ENCODE data around the gene DLGAP4.

DLGAP4 gene

DNA sequence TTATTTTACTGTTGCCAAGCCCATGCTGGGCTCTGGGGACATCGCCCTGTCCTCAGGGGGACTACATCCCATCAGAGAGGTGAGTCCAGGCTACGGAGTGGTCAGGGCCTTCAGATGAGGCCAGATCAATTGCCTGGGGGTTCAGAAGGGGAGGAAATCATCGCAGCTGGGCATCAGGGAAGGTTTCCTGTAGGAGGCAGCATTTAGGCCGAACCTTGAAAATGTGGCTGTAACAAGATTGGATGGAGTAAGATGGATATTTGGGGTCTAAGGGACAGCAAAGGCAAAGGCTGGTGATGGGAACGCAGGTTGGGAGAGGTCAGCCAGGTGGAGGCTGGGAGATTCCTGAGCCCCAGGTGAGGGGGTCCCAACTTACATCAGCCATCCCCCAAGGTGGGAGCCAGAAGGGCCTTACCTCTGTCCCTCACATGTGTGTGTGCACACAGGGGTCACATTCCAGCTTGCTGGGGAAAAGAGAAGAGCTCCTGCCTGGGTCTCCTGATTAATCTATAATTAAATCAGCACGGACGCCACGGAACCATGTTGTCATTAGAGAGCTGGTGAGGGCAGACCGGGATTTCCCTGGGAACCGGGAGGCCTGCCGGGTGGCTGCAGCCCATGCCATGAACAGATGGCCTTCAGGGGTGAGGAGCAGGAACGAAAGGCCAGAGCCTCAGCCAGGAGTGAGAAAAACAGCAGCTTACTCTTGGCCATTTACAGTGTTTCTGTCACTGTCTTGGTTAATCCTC lies 30.5 kb upstream of the DLGAP4 start:
- DNase-seq: no peak

DNA sequence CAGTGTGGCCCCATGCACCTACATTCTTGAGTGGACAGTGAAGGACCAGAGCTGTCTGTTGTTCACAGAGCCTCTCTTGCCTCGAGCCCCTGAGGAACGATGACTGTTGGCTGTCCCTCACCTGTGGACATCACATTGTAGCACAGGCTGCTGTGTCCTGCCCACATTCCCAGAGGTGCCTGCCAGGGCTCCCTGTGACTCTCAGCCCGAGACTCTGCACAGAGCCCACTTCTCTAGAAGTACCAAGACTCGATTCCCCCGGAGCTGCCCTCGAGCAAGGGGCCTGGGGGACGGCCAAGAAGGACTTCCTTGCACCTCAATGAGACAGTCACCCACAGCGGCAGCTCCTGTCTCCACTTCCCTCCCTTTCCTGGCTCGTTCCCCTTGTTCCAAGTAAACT lies 28.6 kb upstream of the DLGAP4 start:
- no peak for DNase-seq

GRCh38 chr20:36279362-36279761 lies 26.8 kb upstream of the DLGAP4 start:
- no peak for DNase-seq

DNA sequence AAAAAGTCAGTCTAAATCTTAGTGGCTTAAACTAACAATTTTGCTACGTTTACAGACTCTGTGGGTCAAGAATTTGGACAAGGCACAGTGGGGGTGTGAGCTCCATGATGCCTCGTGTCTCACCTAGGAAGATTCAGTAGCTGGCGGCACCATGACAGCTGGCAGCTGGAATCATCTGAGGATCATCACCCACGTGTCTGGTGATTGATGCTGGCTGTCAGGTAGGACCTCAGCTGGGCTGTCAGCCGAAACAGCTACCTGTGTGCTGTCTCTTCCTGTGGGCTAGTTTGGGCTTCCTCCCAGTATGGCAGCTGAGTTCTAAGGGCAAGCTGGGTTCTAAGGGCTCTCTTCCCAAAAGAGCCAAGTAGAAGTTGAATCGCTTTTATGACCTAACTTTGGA lies 26.4 kb upstream of the DLGAP4 start:
- DNase-seq: no peak

- DNase-seq: no peak
Measured at GRCh38 chr20:36281785-36282380, 24.3 kb upstream of the DLGAP4 start.

DNA sequence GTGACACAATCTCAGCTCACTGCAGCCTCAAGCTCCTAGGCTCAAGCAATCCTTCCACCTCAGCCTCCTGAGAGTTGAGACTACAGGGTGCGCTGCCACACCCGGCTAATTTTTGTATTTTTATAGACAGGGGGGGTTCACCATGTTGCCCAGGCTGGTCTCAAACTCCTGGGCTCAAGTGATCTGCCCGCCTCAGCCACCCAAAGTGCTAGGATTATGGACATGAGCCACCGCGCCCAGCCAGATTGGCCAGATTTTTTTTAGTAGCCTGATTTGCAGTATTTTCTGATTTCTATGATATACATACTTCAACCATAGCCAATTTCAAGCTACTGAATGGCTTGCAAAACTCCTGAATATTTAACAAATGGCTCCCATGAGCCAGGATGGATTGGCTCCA lies 21.4 kb upstream of the DLGAP4 start:
- DNase-seq: no peak

- DNase-seq: no peak
Measured at GRCh38 chr20:36285746-36286447, 20.2 kb upstream of the DLGAP4 start.

- DNase-seq: no peak
Measured at GRCh38 chr20:36297656-36298055, 8.5 kb upstream of the DLGAP4 start.

DNA sequence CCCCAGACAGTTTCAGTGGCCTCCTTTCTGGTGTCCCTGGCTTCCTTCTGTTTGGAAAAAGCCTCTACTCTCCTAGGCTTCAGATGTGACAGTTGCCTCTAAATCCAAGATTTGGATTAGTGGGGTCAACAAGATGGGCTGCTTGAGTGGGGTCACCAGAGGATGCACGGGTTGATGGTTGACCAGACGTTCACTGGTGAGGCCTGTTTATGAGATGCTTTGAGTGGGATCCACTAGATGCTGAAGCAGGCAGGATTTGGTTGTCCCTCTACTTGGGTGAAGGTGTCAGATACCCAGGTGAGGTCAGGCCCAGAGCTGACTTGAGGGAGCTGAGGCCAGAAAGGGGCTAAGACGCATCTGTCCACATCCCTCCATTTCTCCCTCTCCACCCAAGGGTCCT lies 8.1 kb upstream of the DLGAP4 start:
- no peak for DNase-seq

- DNase-seq: no peak
Measured at GRCh38 chr20:36298795-36299339, 7.3 kb upstream of the DLGAP4 start.

DNA sequence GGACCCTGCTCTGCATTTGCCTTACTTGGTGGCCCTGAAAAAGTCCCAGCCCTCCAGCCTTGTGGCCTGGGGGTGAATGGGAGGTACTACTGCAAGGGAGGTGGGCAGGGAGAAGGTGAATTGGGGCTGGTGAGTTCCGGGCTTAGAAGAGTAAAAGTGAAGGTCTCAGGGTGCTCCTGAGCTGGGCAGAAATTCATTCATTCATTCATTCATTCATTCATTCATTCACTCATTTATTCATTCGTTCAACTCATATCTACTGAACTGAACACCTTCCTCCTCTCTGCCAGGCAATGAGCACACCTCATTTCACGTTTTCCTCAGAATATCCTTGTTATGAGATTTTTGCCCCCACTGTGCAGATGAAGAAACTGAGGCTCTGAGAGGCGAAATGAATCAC lies 6.7 kb upstream of the DLGAP4 start:
- no peak for DNase-seq

GRCh38 chr20:36301359-36302119 lies 4.6 kb upstream of the DLGAP4 start:
- DNase-seq: no peak

DNA sequence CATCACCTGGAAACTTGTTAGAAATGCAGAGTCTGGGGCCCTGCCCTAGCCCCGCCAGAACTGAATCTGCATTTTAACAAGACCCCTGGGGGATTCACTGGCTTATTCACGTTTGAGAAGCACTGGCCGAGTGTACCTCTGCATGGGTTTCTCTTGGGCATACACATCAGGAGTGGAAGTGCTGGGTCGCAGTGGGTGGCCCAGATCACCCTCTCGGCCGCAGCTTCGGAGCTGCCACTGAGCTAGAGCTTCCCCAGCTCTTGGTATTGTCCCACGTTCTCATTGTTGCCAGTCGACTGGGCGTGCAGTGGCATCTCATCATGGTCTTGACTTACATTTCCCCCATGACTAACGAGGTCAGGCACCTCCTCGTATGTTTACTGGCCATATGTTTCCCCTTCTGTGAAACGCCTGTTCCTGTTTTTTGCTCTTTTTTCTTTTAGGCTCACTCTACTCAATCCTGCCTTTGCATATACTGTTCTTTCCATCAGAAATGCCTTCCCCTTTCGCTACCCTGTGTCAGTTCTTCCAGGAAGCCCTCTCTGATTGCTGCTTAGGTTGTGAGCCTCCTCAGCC lies 3.0 kb upstream of the DLGAP4 start:
- DNase-seq: no peak

DNA sequence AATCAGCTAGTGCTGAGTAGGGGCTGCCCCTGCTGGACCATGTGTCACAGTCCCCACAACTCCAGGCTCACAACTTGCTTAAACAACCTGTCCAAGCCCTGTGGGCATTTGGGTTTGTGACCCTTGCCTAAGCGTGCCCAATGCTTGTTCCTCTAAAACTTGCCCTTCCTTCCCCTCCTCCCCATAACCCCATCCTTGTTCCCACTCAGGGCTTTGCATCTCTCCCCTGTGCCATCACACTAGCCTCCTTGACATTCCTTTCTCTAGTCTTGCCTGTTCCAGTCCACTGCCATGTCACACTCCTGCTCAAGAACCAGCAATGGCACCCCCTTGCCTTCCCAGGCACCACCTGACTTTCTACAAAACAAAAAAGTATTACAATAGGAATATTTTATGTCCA lies 2.3 kb upstream of the DLGAP4 start:
- DNase-seq: no peak

- DNase-seq: no peak
Measured at GRCh38 chr20:36304786-36305495, 1.2 kb upstream of the DLGAP4 start.

DNA sequence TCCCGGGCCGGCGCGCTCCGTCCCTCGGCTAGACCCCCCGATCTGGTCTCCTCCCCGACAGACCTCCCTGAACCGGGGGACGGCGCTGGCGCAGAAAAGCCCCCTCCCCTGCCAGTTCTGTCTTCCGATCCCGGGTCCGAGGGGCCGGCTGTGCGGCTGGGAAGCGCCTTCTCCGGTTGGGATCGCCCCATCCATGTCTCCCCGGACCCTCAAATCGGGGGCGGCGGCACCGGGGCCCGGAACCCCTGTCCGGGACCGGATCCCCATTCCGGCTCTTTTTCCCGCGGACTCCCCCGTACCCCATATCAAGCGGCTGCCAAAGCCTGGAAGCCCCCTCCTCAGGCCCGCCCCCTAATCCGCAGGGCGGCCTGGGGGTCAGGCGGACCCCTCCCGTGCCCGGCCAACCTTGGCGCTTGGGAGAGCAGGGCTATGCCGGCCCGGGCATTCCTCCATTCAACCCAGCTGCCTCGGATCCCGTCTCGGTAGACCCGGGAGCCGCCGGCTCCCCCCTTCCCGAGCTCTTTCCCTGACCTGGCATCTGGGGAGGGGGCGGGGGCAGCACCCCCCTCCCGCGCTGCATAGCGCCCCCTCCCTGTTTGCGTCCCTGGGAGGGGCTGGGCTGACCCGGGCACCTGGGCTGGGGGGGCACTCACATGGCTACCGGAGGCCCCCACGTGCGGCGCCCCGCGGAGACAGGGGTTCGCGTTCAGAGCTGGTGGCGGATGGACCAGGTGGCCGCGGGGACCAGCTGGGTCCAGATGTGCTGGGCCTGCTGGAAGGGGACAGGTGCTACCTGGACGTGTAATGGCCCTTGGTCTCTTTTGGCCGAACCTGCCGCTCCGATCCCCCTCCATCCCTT lies 643 bp downstream of the DLGAP4 start:
- no peak for DNase-seq

DNA sequence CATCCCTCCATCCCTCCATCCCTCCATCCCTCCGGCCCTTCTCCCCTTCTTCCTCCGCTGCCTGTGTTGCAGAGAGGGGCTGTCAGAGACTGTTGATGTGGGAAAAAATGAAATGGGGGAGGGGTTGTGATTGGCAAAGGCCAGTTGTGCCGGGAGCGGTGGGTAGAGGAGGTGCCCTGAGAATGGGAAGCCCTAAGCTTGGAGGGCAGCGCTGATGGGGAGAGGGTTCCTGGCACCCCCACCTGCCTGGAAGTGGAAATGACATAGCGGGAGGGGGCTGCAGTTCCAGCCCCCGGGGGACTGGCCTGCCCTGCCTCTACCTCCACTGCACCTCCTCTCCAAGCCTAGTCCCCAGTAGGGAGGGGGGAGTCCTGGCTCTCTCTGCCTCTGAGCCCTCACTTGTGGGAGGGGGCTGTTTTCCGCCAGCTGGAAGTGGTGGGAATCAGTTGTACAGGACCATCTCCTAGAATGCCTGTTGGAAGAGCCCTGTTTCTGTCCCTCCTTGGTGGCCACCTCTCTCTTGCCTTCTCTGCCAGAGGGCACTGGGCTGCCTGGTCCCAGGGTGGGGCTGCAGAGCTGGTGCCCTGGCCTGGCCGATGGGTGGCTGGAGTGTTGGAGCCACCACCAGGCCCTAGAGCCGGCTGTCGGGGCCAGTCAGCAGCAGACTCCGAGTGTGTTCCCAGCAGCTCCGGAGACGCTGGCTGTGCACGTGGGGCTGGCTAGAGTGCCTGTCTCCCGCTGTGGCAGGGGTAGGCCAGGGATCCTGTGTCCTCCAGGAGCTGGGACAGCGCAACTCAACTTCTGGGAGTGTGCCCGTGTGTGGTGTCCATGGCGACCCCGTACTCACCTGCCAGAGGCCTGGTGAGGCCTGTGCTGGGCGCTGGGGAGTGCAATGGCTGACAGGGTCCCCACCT lies 1.5 kb downstream of the DLGAP4 start:
- no peak for DNase-seq

GRCh38 chr20:36308353-36308752 lies 2.2 kb downstream of the DLGAP4 start:
- no peak for DNase-seq

GRCh38 chr20:36308986-36309385 lies 2.8 kb downstream of the DLGAP4 start:
- DNase-seq: no peak

DNA sequence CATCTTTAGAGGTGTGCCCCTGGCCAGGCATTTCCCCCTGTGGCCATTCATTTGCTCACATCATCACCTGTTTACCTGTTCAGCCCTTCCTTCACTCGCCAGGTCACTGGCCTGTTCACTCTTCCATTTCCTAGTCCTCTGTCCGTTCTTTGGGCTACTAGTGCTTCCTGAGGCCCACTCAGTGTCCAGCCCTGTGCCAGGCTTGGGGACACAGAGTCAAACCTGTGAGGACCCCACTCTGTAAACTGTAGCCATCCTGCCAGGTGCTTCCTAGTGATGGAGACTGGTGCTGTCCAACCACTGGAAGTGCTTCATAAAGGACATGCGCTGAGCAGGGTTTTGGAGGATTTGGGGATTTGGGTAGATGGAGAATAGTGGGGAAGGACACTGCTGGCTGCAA lies 3.5 kb downstream of the DLGAP4 start:
- no peak for DNase-seq
